GM20000 (cell line): ENCODE results near the gene ITGA5.

Experiments
- DNase-seq: peaks from one replicate; pipeline ENCODE4 v3.0.0; 2012; ENCODE audit warnings: low spot score
- CTCF ChIP-seq: IDR thresholded peaks from 2 replicates; pipeline ENCODE4 v1.5.1; 2012; ENCODE audit warnings: mild to moderate bottlenecking, control low read depth; ENCODE audit errors: extremely low read depth, missing control alignments

The ITGA5 gene

GRCh38 chr12:54417712-54418440, 1.2 kb downstream of the ITGA5 start:
- TF ChIP-seq CTCF, result no peak
- DNase-seq, result no peak

- no peak for TF ChIP-seq CTCF
- no peak for DNase-seq
Observed at GRCh38 chr12:54416687-54417603, 2.1 kb downstream of the ITGA5 start.

GRCh38 chr12:54415221-54415929, 3.7 kb downstream of the ITGA5 start:
- no peak for DNase-seq
- no peak for TF ChIP-seq CTCF

GRCh38 chr12:54413284-54414190, 5.5 kb downstream of the ITGA5 start:
- no peak for TF ChIP-seq CTCF
- no peak for DNase-seq

- no peak for DNase-seq
- TF ChIP-seq CTCF, result no peak
Observed at GRCh38 chr12:54412786-54413185, 6.3 kb downstream of the ITGA5 start.

- no peak for TF ChIP-seq CTCF
- no peak for DNase-seq
Observed at GRCh38 chr12:54412348-54412747, 6.7 kb downstream of the ITGA5 start.
